T-helper 1 cell treated with Interleukin-12 subunit alpha and Interleukin-12 subunit beta and Interleukin-4 antibody, amounts not matched to agents 30 μg/mL and 1 μg/mL, for 36 hours (primary cell): ENCODE results near the gene ENDOG.
"Not testable (repeated sequence)": the region's sequence is repeated elsewhere in the genome, so short reads cannot be mapped to it uniquely, and the experiment has no call there.

Experiments used
- H3K27ac Mint-ChIP-seq: one replicate; pipeline ENCODE4 v1.8.0; 2021; ENCODE audit warnings: mild to moderate bottlenecking, mixed read lengths
- H3K27me3 Mint-ChIP-seq: one replicate; pipeline ENCODE4 v1.8.0; 2021; ENCODE audit warnings: low read depth, mixed read lengths
- H3K36me3 Mint-ChIP-seq: one replicate; pipeline ENCODE4 v1.8.0; 2021; ENCODE audit warnings: low read depth, mixed read lengths
- H3K4me1 Mint-ChIP-seq: one replicate; pipeline ENCODE4 v1.8.0; 2021; ENCODE audit warnings: low read depth, mixed read lengths
- H3K4me3 Mint-ChIP-seq: one replicate; pipeline ENCODE4 v1.8.0; 2021; ENCODE audit warnings: mild to moderate bottlenecking, moderate library complexity, mixed read lengths
- H3K9me3 Mint-ChIP-seq: one replicate; pipeline ENCODE4 v1.8.0; 2021; ENCODE audit warnings: mixed read lengths

Gene ENDOG

GRCh38 chr9:128818099-128818838 lies at the start of gene ENDOG:
TSS of gene ENDOG (plus strand) at chr9:128818500. CDS start at chr9:128818685, 185 bp downstream.
- Mint-ChIP-seq H3K9me3 (no peaks in the 10 kb centered on the region), H3K27me3 (no peaks in the 10 kb centered on the region), H3K27ac (peak within 1 kb of the TSS; percentile 80), H3K36me3 (peaks cover 9% of the 10 kb centered on the region), H3K4me3 (peak within 1 kb of the TSS; percentile 82), H3K4me1 (peaks cover 5% of the 10 kb centered on the region)

- no peak overlapping the region for H3K27ac Mint-ChIP-seq
- no peak overlapping the region for H3K4me3 Mint-ChIP-seq
- no peaks in the 10 kb centered on the region for H3K27me3 Mint-ChIP-seq
- no peaks in the 10 kb centered on the region for H3K9me3 Mint-ChIP-seq
- H3K4me1 Mint-ChIP-seq, result peaks cover 13% of the 10 kb centered on the region
- no peaks in the 10 kb centered on the region for H3K36me3 Mint-ChIP-seq
These were observed 49.7 kb upstream of the ENDOG start for GRCh38 chr9:128768606-128769005.

- no peaks in the 10 kb centered on the region for H3K36me3 Mint-ChIP-seq
- H3K4me3 Mint-ChIP-seq, result peak overlapping the region; percentile 98
- peaks cover 13% of the 10 kb centered on the region for H3K4me1 Mint-ChIP-seq
- H3K27me3 Mint-ChIP-seq, result no peaks in the 10 kb centered on the region
- H3K9me3 Mint-ChIP-seq, result peaks cover 5% of the 10 kb centered on the region
- peak overlapping the region; percentile 97 for H3K27ac Mint-ChIP-seq
These were observed 47.8 kb upstream of the ENDOG start for GRCh38 chr9:128770286-128771030.

GRCh38 chr9:128771094-128771721 lies 47.1 kb upstream of the ENDOG start:
- peak overlapping the region; percentile 98 for H3K4me3 Mint-ChIP-seq
- no peaks in the 10 kb centered on the region for H3K27me3 Mint-ChIP-seq
- H3K36me3 Mint-ChIP-seq, result no peaks in the 10 kb centered on the region
- H3K9me3 Mint-ChIP-seq, result peaks cover 5% of the 10 kb centered on the region
- H3K27ac Mint-ChIP-seq, result peak overlapping the region; percentile 97
- H3K4me1 Mint-ChIP-seq, result peaks cover 13% of the 10 kb centered on the region

- H3K4me3 Mint-ChIP-seq, result peak within 1 kb of the TSS; percentile 98
- peaks cover 5% of the 10 kb centered on the region for H3K9me3 Mint-ChIP-seq
- H3K27ac Mint-ChIP-seq, result peak within 1 kb of the TSS; percentile 97
- H3K4me1 Mint-ChIP-seq, result peaks cover 13% of the 10 kb centered on the region
- H3K27me3 Mint-ChIP-seq, result no peaks in the 10 kb centered on the region
- no peaks in the 10 kb centered on the region for H3K36me3 Mint-ChIP-seq
These were observed 46.4 kb upstream of the ENDOG start, which contains the start of gene ZER1 for GRCh38 chr9:128771745-128772519. TSS of gene ZER1 (minus strand) at chr9:128771927. CDS start at chr9:128755565, 16,362 bp downstream.

GRCh38 chr9:128773049-128773448 lies 45.3 kb upstream of the ENDOG start:
- H3K36me3 Mint-ChIP-seq, result no peaks in the 10 kb centered on the region

GRCh38 chr9:128774804-128775203 lies 43.5 kb upstream of the ENDOG start:
- peaks cover 12% of the 10 kb centered on the region for H3K4me1 Mint-ChIP-seq
- H3K9me3 Mint-ChIP-seq, result peaks cover 5% of the 10 kb centered on the region

More at GRCh38 chr9:128773049-128773448, 45.3 kb upstream of the ENDOG start:
- Mint-ChIP-seq H3K9me3 (peaks cover 5% of the 10 kb centered on the region), H3K4me1 (peaks cover 13% of the 10 kb centered on the region), H3K4me3 (peak overlapping the region; percentile 98), H3K27me3 (no peaks in the 10 kb centered on the region), H3K27ac (no peak overlapping the region)

GRCh38 chr9:128780093-128780492 lies 38.2 kb upstream of the ENDOG start:
- H3K27ac Mint-ChIP-seq, H3K36me3 Mint-ChIP-seq: not testable (repeated sequence)

More at GRCh38 chr9:128774804-128775203, 43.5 kb upstream of the ENDOG start:
- no peak overlapping the region for H3K27ac Mint-ChIP-seq
- H3K36me3 Mint-ChIP-seq, result no peaks in the 10 kb centered on the region
- no peak overlapping the region for H3K4me3 Mint-ChIP-seq
- H3K27me3 Mint-ChIP-seq, result no peaks in the 10 kb centered on the region

GRCh38 chr9:128781187-128782070 lies 36.9 kb upstream of the ENDOG start:
- H3K4me1 Mint-ChIP-seq, result no peaks in the 10 kb centered on the region
- H3K36me3 Mint-ChIP-seq, result no peaks in the 10 kb centered on the region
- H3K27ac Mint-ChIP-seq, result no peak overlapping the region
- H3K9me3 Mint-ChIP-seq, result no peaks in the 10 kb centered on the region
- no peak overlapping the region for H3K4me3 Mint-ChIP-seq
- H3K27me3 Mint-ChIP-seq, result no peaks in the 10 kb centered on the region

More at GRCh38 chr9:128780093-128780492, 38.2 kb upstream of the ENDOG start:
- not testable (repeated sequence) for H3K9me3 Mint-ChIP-seq, H3K27me3 Mint-ChIP-seq, H3K4me3 Mint-ChIP-seq, H3K4me1 Mint-ChIP-seq

- Mint-ChIP-seq H3K9me3 (no peaks in the 10 kb centered on the region), H3K4me3 (no peak overlapping the region), H3K4me1 (peaks cover 5% of the 10 kb centered on the region), H3K36me3 (no peaks in the 10 kb centered on the region), H3K27ac (no peak overlapping the region), H3K27me3 (no peaks in the 10 kb centered on the region)
These were observed 35.6 kb upstream of the ENDOG start for GRCh38 chr9:128782669-128783068.

- Mint-ChIP-seq H3K9me3 (no peaks in the 10 kb centered on the region), H3K36me3 (no peaks in the 10 kb centered on the region), H3K27ac (no peak overlapping the region), H3K27me3 (no peaks in the 10 kb centered on the region), H3K4me3 (peak overlapping the region; percentile 14), H3K4me1 (peaks cover 18% of the 10 kb centered on the region)
These were observed 32.9 kb upstream of the ENDOG start for GRCh38 chr9:128785427-128785826.

GRCh38 chr9:128786681-128787601 lies 31.4 kb upstream of the ENDOG start, which contains the start of gene TBC1D13:
TSS of gene TBC1D13 (plus strand) at chr9:128787253. CDS start at chr9:128787354, 101 bp downstream.
- H3K27me3 Mint-ChIP-seq, result no peaks in the 10 kb centered on the region
- peaks cover 18% of the 10 kb centered on the region for H3K4me1 Mint-ChIP-seq
- H3K9me3 Mint-ChIP-seq, result no peaks in the 10 kb centered on the region
- H3K36me3 Mint-ChIP-seq, result no peaks in the 10 kb centered on the region
- H3K4me3 Mint-ChIP-seq, result peak within 1 kb of the TSS; percentile 97
- peak within 1 kb of the TSS; percentile 93 for H3K27ac Mint-ChIP-seq
